DND-41 (cell line): ENCODE measurements around the gene STOML1.

Source experiments
- ATAC-seq: fragments of 200-7000 bp; cut with Tn5 transposase; 3 replicates; pipeline ENCODE4 v1.9.1; 2021; ENCODE audit warnings: low read depth; ENCODE audit not compliant: insufficient read depth
- DNase-seq: peaks from one replicate; pipeline ENCODE4 v3.0.0-alpha.2; 2020
- H2AFZ ChIP-seq: 2 replicates; pipeline ENCODE4 v1.6.0; 2012; ENCODE audit warnings: low read depth, low read length
- H3K27ac ChIP-seq: 2 replicates; pipeline ENCODE4 v1.5.1; 2012; ENCODE audit warnings: low read length, inconsistent platforms
- H3K27me3 ChIP-seq: fragments of 200-600 bp; sonication (generic); 2 replicates; pipeline ENCODE4 v1.6.0; 2012; ENCODE audit warnings: low read length, mild to moderate bottlenecking, inconsistent platforms; ENCODE audit not compliant: insufficient read depth, poor library complexity
- H3K36me3 ChIP-seq: 2 replicates; pipeline ENCODE4 v1.5.1; 2012; ENCODE audit warnings: low read length, inconsistent platforms; ENCODE audit not compliant: insufficient read depth
- H3K4me1 ChIP-seq: 2 replicates; pipeline ENCODE4 v1.5.1; 2012; ENCODE audit warnings: mild to moderate bottlenecking, low read length; ENCODE audit not compliant: insufficient read depth
- H3K4me2 ChIP-seq: 2 replicates; pipeline ENCODE4 v1.6.0; 2012; ENCODE audit warnings: mild to moderate bottlenecking, moderate library complexity, low read length, inconsistent platforms; ENCODE audit not compliant: insufficient read depth
- H3K4me3 ChIP-seq, 2 experiments: fragments of 200-600 bp in 1 of 2; shearing (Covaris generic) in 1 of 2; 2 replicates each; pipeline ENCODE4 v1.5.1; 2012 to 2016; ENCODE audit warnings: inconsistent platforms in 2 of 2, low read length in 2 of 2, mild to moderate bottlenecking in 2 of 2, low read depth in 1 of 2, moderate library complexity in 1 of 2
- H3K79me2 ChIP-seq: 2 replicates; pipeline ENCODE4 v1.6.0; 2012; ENCODE audit warnings: low read length, inconsistent platforms; ENCODE audit not compliant: insufficient read depth
- H3K9ac ChIP-seq: 2 replicates; pipeline ENCODE4 v1.6.0; 2012; ENCODE audit warnings: low read depth, mild to moderate bottlenecking, inconsistent platforms, low read length, moderate library complexity
- H3K9me3 ChIP-seq: 2 replicates; pipeline ENCODE4 v1.5.1; 2012; ENCODE audit warnings: low read length, moderate library complexity, mild to moderate bottlenecking, inconsistent platforms; ENCODE audit not compliant: insufficient read depth, severe bottlenecking
- H4K20me1 ChIP-seq: 2 replicates; pipeline ENCODE4 v1.6.0; 2012; ENCODE audit warnings: low read length; ENCODE audit not compliant: insufficient read depth
- CTCF ChIP-seq: IDR thresholded peaks from 2 replicates; pipeline ENCODE4 v1.5.1; 2012; ENCODE audit warnings: borderline replicate concordance, low read length, moderate library complexity, mild to moderate bottlenecking; ENCODE audit not compliant: poor library complexity, severe bottlenecking; ENCODE audit errors: extremely low read depth
- EZH2 ChIP-seq: IDR thresholded peaks from 3 replicates; pipeline ENCODE4 v1.6.1; 2012; ENCODE audit warnings: borderline replicate concordance, low read depth, mild to moderate bottlenecking, moderate library complexity, low read length, inconsistent platforms; ENCODE audit not compliant: severe bottlenecking

STOML1 gene

GRCh38 chr15:74027688-74028087, 35.6 kb upstream of the STOML1 start:
- TF ChIP-seq EZH2 (no peak), CTCF (no peak)
- Histone ChIP-seq H3K36me3 (peaks cover 48% of the 10 kb centered on the region), H3K9ac (no peak overlapping the region), H3K79me2 (no peaks in the 10 kb centered on the region), H3K4me3 (no peak overlapping the region), H3K4me1 (no peaks in the 10 kb centered on the region), H3K27me3 (no peaks in the 10 kb centered on the region), H4K20me1 (no peaks in the 10 kb centered on the region), H3K9me3 (no peaks in the 10 kb centered on the region), H3K27ac (no peak overlapping the region), H2AFZ (no peak overlapping the region), H3K4me2 (no peak overlapping the region)
- ATAC-seq (no peak), DNase-seq (no peak)

- Histone ChIP-seq H3K27me3 (no peaks in the 10 kb centered on the region), H3K27ac (no peak overlapping the region), H3K79me2 (peaks cover 2% of the 10 kb centered on the region; the same call in 1 of the 2 replicates), H3K4me2 (no peak overlapping the region), H3K9ac (no peak overlapping the region), H3K4me3 (no peak overlapping the region), H4K20me1 (no peaks in the 10 kb centered on the region), H3K36me3 (peaks cover 49% of the 10 kb centered on the region), H2AFZ (no peak overlapping the region), H3K4me1 (no peaks in the 10 kb centered on the region), H3K9me3 (no peaks in the 10 kb centered on the region)
- ATAC-seq (no peak), DNase-seq (no peak)
- no peak for TF ChIP-seq CTCF
- TF ChIP-seq EZH2, result no peak
Observed at GRCh38 chr15:74025436-74025835, 33.3 kb upstream of the STOML1 start.

GRCh38 chr15:74024687-74025086, 32.6 kb upstream of the STOML1 start:
- H3K4me2 ChIP-seq, result no peak overlapping the region
- no peak for TF ChIP-seq CTCF
- TF ChIP-seq EZH2, result no peak
- no peak overlapping the region for H3K9ac ChIP-seq
- H4K20me1 ChIP-seq, result no peaks in the 10 kb centered on the region
- H3K4me3 ChIP-seq, result no peak overlapping the region
- peaks cover 5% of the 10 kb centered on the region; the same call in 1 of the 2 replicates for H3K79me2 ChIP-seq
- peaks cover 46% of the 10 kb centered on the region for H3K36me3 ChIP-seq
- H3K27ac ChIP-seq, result no peak overlapping the region
- H3K27me3 ChIP-seq, result no peaks in the 10 kb centered on the region
- ATAC-seq (no peak), DNase-seq (no peak)
- no peaks in the 10 kb centered on the region for H3K4me1 ChIP-seq
- no peaks in the 10 kb centered on the region for H3K9me3 ChIP-seq
- no peak overlapping the region for H2AFZ ChIP-seq
